A549 treated with dexamethasone at 1 μM for 4 hours (cell line): ENCODE results near the gene GADD45B. TPM values are rescaled to one million over a fixed set of nuclear protein-coding genes. Genes with fewer than 3 reads are reported as not detected.

Source experiments
- total RNA-seq: library from RNA; stranded (reverse); fragments of 200-300 nt; extraction: Qiagen RNA extraction; gene quantifications from 5 replicates; pipeline ENCODE4 v1.2.3, GENCODE V29; 2022

GADD45B gene, protein sequence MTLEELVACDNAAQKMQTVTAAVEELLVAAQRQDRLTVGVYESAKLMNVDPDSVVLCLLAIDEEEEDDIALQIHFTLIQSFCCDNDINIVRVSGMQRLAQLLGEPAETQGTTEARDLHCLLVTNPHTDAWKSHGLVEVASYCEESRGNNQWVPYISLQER
- 96.5 to 124 TPM (median 112 TPM) in 5 replicates for total RNA-seq

DNA sequence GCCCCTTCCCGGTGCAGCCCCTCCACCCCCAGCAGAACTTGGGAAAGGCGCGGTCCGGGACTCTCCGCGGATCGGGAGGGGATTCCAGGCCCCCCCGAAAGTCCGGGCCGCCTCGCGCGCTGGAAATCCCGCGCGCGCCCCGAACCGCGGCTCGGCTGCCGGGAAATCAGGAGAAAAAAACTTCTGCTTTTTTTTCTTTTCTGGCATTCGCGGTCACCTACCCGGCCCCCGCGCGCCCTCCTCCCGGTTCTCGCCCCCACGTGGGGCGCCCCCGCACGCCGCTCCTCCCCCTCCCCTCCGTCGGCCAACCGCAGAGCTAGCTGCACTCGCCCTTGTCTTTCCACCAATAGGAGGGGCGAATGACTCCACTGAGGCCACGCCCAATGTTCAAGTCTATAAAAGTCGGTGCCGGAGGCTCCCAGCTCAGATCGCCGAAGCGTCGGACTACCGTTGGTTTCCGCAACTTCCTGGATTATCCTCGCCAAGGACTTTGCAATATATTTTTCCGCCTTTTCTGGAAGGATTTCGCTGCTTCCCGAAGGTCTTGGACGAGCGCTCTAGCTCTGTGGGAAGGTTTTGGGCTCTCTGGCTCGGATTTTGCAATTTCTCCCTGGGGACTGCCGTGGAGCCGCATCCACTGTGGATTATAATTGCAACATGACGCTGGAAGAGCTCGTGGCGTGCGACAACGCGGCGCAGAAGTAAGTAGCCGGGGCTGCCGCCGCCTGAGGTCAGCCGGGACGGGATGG lies at the start of gene GADD45B:
Gene GADD45B (plus strand): TSS at position 426 of the 749 bp plus-strand sequence. CDS start 232 bp downstream, at position 658.

GRCh38 chr19:2427429-2428320 lies 48.3 kb upstream of the GADD45B start, which contains the start of gene TIMM13:
TIMM13 (minus strand) TSS chr19:2427586; CDS start chr19:2427533, 53 bp downstream.

Other genes starting within 250 kb of the GADD45B start
- 38.5 to 53.9 TPM (median 48.3 TPM) in 5 replicates for gene PLEKHJ1, start 239.8 kb upstream of the GADD45B start, total RNA-seq
- gene SF3A2, start 239.3 kb upstream of the GADD45B start, total RNA-seq: 63.4 to 79.4 TPM (median 72.6 TPM) in 5 replicates
- 4.3 to 16.9 TPM (median 12.3 TPM) in 5 replicates for gene AMH, start 226.8 kb upstream of the GADD45B start, total RNA-seq
- gene JSRP1, start 219.7 kb upstream of the GADD45B start, total RNA-seq: 0.12 to 1.5 TPM (median 0.53 TPM) in 5 replicates
- gene PEAK3, start 194.0 kb upstream of the GADD45B start, total RNA-seq: 0.15 to 0.41 TPM (median 0.31 TPM) in 5 replicates
- gene LINGO3, start 168.0 kb upstream of the GADD45B start, total RNA-seq: 0.05 to 0.11 TPM (median 0.08 TPM) in 4 of 5 replicates, not detected in the other
- 126 to 155 TPM (median 145 TPM) in 5 replicates for gene LSM7, start 147.5 kb upstream of the GADD45B start, total RNA-seq
- 8.7 to 23.7 TPM (median 18.0 TPM) in 5 replicates for gene SPPL2B, start 147.4 kb upstream of the GADD45B start, total RNA-seq
- 0.04 TPM in 1 of 5 replicates, not detected in the others for gene TMPRSS9, start 115.9 kb upstream of the GADD45B start, total RNA-seq
- gene TIMM13, start 48.5 kb upstream of the GADD45B start, total RNA-seq: 60.1 to 119 TPM (median 99.9 TPM) in 5 replicates
- 57.2 to 93.5 TPM (median 85.0 TPM) in 5 replicates for gene LMNB2, start 19.2 kb upstream of the GADD45B start, total RNA-seq
- 0.02 to 0.08 TPM (median 0.07 TPM) in 5 replicates for gene GNG7, start 226.6 kb downstream of the GADD45B start, total RNA-seq
- 2.8 to 4.7 TPM (median 4.1 TPM) in 5 replicates for gene DIRAS1, start 245.2 kb downstream of the GADD45B start, total RNA-seq